ENCODE measurements around the gene ZNF30.
A peak's percentile ranks its signal among the peaks of the same experiment; 100 is the strongest.

ZNF30 gene

DNA sequence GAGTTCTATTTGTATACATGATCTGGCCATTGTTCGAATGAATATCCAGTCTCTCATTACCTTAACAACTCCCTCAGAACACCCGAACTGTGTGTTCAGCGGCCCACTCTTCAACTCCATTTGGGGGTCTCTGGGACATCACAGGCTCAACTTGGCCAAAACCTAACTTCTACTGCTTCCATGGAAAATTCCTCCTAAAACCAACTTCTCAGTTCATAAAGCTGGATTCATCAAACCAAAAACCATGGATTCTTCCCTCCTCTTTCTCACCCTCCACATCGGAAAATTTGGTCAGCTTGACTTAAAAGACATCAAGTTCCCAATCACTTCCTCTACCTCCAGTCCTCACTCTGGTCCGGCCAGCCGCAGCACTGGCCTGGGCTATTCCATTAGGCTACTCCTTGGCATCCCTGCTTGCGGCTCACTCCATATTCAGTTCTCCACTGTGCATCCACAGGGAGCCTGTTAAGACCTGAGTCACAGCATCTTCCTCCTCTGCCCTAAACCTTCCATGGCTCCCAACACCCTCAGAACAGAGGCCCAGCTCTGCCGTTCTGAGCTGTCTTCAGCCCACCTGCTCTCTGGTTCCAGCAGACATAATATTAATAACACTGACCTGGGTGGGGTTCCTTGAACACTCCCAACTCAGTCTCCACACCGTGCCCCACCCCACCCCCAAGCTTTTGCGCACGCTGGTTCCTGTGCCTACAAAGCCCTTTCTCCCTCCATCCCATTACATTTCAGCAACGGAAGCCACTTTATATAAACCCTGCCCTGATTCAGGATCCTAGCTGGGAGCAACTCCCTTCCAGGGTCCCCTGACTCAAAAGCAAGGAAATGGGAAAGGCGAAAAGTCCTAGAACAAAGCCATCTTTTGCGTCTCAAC lies 36.2 kb downstream of the ZNF30 start (continued):
- TF ChIP-seq, protein P1, sequence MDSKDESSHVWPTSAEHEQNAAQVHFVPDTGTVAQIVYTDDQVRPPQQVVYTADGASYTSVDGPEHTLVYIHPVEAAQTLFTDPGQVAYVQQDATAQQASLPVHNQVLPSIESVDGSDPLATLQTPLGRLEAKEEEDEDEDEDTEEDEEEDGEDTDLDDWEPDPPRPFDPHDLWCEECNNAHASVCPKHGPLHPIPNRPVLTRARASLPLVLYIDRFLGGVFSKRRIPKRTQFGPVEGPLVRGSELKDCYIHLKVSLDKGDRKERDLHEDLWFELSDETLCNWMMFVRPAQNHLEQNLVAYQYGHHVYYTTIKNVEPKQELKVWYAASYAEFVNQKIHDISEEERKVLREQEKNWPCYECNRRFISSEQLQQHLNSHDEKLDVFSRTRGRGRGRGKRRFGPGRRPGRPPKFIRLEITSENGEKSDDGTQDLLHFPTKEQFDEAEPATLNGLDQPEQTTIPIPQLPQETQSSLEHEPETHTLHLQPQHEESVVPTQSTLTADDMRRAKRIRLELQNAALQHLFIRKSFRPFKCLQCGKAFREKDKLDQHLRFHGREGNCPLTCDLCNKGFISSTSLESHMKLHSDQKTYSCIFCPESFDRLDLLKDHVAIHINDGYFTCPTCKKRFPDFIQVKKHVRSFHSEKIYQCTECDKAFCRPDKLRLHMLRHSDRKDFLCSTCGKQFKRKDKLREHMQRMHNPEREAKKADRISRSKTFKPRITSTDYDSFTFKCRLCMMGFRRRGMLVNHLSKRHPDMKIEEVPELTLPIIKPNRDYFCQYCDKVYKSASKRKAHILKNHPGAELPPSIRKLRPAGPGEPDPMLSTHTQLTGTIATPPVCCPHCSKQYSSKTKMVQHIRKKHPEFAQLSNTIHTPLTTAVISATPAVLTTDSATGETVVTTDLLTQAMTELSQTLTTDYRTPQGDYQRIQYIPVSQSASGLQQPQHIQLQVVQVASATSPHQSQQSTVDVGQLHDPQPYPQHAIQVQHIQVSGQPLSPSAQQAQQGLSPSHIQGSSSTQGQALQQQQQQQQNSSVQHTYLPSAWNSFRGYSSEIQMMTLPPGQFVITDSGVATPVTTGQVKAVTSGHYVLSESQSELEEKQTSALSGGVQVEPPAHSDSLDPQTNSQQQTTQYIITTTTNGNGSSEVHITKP (tag by site-specific recombination; IDR thresholded peaks at IDR 0.05): peak; percentile 82
- TF ChIP-seq, protein P2, sequence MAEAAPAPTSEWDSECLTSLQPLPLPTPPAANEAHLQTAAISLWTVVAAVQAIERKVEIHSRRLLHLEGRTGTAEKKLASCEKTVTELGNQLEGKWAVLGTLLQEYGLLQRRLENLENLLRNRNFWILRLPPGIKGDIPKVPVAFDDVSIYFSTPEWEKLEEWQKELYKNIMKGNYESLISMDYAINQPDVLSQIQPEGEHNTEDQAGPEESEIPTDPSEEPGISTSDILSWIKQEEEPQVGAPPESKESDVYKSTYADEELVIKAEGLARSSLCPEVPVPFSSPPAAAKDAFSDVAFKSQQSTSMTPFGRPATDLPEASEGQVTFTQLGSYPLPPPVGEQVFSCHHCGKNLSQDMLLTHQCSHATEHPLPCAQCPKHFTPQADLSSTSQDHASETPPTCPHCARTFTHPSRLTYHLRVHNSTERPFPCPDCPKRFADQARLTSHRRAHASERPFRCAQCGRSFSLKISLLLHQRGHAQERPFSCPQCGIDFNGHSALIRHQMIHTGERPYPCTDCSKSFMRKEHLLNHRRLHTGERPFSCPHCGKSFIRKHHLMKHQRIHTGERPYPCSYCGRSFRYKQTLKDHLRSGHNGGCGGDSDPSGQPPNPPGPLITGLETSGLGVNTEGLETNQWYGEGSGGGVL (tag by site-specific recombination; IDR thresholded peaks at IDR 0.05): no peak
- TF ChIP-seq ZNF354C (tag by site-specific recombination; IDR thresholded peaks at IDR 0.05; ENCODE audit: borderline replicate concordance, low read depth) (no peak), ZBTB48 (tag by site-specific recombination; IDR thresholded peaks at IDR 0.05) (peak; percentile 11; the same call in 1 of the 2 replicates), ZNF530 (tag by site-specific recombination; IDR thresholded peaks at IDR 0.05; ENCODE audit: low read depth) (no peak), ZNF16 (tag by site-specific recombination; IDR thresholded peaks at IDR 0.05; ENCODE audit: low read depth) (peak; percentile 97), ZNF274 (IDR thresholded peaks at IDR 0.05; ENCODE audit: low read length) (no peak), ZNF274 (tag by site-specific recombination; IDR thresholded peaks at IDR 0.05; ENCODE audit: borderline replicate concordance) (no peak), GLI2 (tag by site-specific recombination; IDR thresholded peaks at IDR 0.05; ENCODE audit: borderline replicate concordance, low read depth) (no peak)

DNA sequence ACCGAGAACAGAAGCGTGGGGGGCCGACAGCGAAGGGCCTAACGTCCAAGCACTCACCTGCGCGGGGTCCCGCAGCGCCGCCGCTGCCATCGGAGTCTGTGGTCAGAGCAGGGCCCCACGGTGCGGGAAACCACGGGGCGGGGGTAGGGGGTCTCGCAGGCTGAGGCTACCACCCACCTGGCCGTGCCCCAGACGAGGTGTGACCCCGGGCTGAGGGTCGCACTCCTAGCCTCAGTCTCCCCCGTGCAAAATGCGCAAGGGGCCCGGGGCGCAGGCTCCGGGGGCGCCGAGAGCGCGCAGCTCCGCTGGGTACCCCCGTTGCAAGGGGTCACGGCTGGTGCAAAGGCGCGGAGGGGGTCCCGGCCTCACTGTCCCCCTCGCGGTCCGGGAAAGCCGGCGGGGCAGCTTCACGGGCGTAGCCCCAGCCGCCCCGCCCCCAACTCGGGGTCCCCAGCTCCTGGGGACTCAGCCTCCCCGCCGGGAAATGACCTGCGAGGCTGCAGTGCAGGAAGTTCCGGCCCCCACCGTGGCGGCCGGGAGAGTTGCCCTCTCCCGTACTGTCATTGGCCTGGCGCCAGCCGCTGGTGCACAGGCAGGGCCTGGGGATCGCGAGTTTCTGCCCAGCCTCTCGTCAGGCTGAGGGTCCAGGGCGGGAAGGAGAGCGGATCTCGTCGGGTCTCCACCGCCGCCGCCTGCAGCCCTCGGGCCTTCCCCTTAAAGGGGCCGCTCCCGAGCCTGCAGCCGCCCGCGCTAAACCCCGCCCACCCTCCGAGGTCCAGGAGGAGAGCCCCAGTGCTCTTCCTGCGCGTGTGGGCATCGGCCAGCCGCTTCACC lies 37.1 kb downstream of the ZNF30 start, which contains the start of gene ZNF792:
Gene ZNF792, minus strand, starts transcription at position 657 of the 834 bp plus-strand sequence. Its CDS starts 567 bp downstream, at position 90.
- POLR2A ChIA-PET: interaction anchor here (0.8 to 1.6 kb wide), 4 partner anchors 9 to 63 kb away, joined by 3 to 9 read pairs (median 4); partner anchors contain the start of gene ZNF30
- Histone ChIP-seq H3K27ac (ENCODE audit: extremely low read depth, low read depth, low read length) (peak within 1 kb of the TSS; percentile 84), H3K9me3 (ENCODE audit: control insufficient read depth, insufficient read depth, low read depth, low read length) (peaks cover 6% of the 10 kb centered on the region; the same call in 1 of the 2 replicates)
- TF ChIP-seq, protein P1 (tag by site-specific recombination; IDR thresholded peaks at IDR 0.05): peak; percentile 92
- TF ChIP-seq, protein P3, sequence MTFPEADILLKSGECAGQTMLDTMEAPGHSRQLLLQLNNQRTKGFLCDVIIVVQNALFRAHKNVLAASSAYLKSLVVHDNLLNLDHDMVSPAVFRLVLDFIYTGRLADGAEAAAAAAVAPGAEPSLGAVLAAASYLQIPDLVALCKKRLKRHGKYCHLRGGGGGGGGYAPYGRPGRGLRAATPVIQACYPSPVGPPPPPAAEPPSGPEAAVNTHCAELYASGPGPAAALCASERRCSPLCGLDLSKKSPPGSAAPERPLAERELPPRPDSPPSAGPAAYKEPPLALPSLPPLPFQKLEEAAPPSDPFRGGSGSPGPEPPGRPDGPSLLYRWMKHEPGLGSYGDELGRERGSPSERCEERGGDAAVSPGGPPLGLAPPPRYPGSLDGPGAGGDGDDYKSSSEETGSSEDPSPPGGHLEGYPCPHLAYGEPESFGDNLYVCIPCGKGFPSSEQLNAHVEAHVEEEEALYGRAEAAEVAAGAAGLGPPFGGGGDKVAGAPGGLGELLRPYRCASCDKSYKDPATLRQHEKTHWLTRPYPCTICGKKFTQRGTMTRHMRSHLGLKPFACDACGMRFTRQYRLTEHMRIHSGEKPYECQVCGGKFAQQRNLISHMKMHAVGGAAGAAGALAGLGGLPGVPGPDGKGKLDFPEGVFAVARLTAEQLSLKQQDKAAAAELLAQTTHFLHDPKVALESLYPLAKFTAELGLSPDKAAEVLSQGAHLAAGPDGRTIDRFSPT (tag by site-specific recombination; IDR thresholded peaks at IDR 0.05): peak; percentile 84
- TF ChIP-seq ZNF473 (tag by site-specific recombination; IDR thresholded peaks at IDR 0.05): no peak
- TF ChIP-seq ZNF654 (tag by site-specific recombination; IDR thresholded peaks at IDR 0.05; ENCODE audit: low read depth): no peak
- TF ChIP-seq SALL2 (tag by site-specific recombination; IDR thresholded peaks at IDR 0.05; ENCODE audit: borderline replicate concordance): no peak
- TF ChIP-seq, protein P4, sequence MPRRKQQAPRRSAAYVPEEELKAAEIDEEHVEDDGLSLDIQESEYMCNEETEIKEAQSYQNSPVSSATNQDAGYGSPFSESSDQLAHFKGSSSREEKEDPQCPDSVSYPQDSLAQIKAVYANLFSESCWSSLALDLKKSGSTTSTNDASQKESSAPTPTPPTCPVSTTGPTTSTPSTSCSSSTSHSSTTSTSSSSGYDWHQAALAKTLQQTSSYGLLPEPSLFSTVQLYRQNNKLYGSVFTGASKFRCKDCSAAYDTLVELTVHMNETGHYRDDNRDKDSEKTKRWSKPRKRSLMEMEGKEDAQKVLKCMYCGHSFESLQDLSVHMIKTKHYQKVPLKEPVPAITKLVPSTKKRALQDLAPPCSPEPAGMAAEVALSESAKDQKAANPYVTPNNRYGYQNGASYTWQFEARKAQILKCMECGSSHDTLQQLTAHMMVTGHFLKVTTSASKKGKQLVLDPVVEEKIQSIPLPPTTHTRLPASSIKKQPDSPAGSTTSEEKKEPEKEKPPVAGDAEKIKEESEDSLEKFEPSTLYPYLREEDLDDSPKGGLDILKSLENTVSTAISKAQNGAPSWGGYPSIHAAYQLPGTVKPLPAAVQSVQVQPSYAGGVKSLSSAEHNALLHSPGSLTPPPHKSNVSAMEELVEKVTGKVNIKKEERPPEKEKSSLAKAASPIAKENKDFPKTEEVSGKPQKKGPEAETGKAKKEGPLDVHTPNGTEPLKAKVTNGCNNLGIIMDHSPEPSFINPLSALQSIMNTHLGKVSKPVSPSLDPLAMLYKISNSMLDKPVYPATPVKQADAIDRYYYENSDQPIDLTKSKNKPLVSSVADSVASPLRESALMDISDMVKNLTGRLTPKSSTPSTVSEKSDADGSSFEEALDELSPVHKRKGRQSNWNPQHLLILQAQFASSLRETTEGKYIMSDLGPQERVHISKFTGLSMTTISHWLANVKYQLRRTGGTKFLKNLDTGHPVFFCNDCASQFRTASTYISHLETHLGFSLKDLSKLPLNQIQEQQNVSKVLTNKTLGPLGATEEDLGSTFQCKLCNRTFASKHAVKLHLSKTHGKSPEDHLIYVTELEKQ (tag by site-specific recombination; IDR thresholded peaks at IDR 0.05; ENCODE audit: borderline replicate concordance): peak; percentile 72; the same call in 1 of the 2 replicates
- TF ChIP-seq ZNF548 (tag by site-specific recombination; IDR thresholded peaks at IDR 0.05): no peak; the same call in 1 of the 2 replicates
- TF ChIP-seq ZNF274 (IDR thresholded peaks at IDR 0.05; ENCODE audit: low read length): no peak
- no peak for TF ChIP-seq ZNF274 (tag by site-specific recombination; IDR thresholded peaks at IDR 0.05; ENCODE audit: borderline replicate concordance)

More for the DNA sequence above, 37.1 kb downstream of the ZNF30 start, which contains the start of gene ZNF792:
- peaks cover 16% of the 10 kb centered on the region for H3K4me1 ChIP-seq (ENCODE audit: control insufficient read depth, insufficient read depth, low read length)
- H3K4me3 ChIP-seq (ENCODE audit: low read depth, low read length): peak within 1 kb of the TSS; percentile 57
- CTCF ChIA-PET: interaction anchor here (0.6 to 6.3 kb wide), 7 partner anchors 9 to 1019 kb away, joined by 3 to 52 read pairs (median 3); partner anchors contain the start of gene ZNF30
- H3K36me3 ChIP-seq (ENCODE audit: control insufficient read depth in 2 of 2, insufficient read depth in 1 of 2, low read length in 2 of 2): peaks cover 9 to 33% of the 10 kb centered on the region in 2 experiments
